Measurements from ENCODE around the gene TAP2. TPM values are rescaled to one million over a fixed set of nuclear protein-coding genes. Genes with fewer than 3 reads are reported as not detected.

The TAP2 gene
- total RNA-seq, 1 donor from 2014 or later: 81.8 TPM

DNA sequence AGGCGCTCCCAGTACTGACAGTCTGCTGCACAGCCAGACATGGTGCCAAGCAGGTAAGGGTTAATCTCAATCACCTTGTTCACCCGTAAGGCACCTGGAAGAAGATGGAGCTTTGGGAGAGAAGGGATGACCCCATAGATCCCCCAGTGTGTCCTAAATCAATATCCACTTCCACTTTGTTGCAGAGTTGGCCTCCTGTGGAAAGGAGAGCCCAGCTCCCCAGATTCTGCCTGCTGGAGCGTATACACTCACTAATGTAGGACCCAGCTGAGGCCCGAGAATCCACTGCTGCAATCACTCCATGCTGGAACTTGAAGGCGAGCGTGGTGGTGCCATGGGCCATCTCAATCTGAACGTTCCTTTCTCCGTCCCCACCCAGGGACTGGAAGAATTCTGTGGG is 4.2 kb upstream of the TAP2 start:
- no peak for ATAC-seq
- H3K36me3 ChIP-seq: peaks cover 53% of the 10 kb centered on the region
- H3K4me3 ChIP-seq: peak overlapping the region; percentile 92
- DNase-seq: no peak
- intact Hi-C loops (cut with DNase I): no loop called here
- no peaks in the 10 kb centered on the region for H3K9me3 ChIP-seq
- H3K27ac ChIP-seq: no peak overlapping the region
- TF ChIP-seq, protein P1, sequence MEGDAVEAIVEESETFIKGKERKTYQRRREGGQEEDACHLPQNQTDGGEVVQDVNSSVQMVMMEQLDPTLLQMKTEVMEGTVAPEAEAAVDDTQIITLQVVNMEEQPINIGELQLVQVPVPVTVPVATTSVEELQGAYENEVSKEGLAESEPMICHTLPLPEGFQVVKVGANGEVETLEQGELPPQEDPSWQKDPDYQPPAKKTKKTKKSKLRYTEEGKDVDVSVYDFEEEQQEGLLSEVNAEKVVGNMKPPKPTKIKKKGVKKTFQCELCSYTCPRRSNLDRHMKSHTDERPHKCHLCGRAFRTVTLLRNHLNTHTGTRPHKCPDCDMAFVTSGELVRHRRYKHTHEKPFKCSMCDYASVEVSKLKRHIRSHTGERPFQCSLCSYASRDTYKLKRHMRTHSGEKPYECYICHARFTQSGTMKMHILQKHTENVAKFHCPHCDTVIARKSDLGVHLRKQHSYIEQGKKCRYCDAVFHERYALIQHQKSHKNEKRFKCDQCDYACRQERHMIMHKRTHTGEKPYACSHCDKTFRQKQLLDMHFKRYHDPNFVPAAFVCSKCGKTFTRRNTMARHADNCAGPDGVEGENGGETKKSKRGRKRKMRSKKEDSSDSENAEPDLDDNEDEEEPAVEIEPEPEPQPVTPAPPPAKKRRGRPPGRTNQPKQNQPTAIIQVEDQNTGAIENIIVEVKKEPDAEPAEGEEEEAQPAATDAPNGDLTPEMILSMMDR (IDR thresholded peaks at IDR 0.05): no peak
- no peaks in the 10 kb centered on the region for H3K27me3 ChIP-seq (ENCODE audit: low read depth)
- H3K4me1 ChIP-seq: peaks cover 49% of the 10 kb centered on the region

DNA sequence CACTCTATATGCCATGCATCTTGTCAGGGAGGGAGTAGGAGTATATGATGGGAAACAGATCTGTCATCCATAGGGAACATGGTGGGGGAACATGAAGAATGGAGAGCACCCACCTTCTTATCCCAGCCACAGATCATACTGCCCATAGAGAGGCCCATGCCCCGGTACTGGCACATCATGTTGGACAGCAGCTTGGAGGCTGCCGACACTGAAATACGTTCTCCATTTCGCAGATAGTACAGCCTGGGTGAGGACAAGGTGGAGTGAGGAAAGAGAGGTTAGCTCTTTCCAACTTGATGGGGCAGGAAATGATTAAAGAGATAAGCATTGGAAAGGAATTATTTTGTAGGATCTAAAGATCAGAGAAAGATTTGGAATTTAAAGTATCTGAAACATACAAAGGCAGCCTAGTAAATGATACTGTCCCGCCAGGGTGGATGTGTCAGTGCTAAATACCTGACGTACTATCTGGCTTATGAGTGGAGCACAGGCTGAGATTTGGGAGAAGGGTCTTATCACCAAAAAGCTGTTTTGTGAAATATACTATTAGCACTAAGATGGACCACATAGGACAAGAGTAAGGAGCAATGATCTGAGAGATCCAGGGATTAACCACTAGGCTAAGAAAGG is 3.6 kb upstream of the TAP2 start:
- TF ChIP-seq, protein P1 (IDR thresholded peaks at IDR 0.05): no peak
- Histone ChIP-seq H3K9me3 (no peaks in the 10 kb centered on the region), H3K27me3 (ENCODE audit: low read depth) (no peaks in the 10 kb centered on the region), H3K36me3 (peaks cover 48% of the 10 kb centered on the region), H3K27ac (no peak overlapping the region), H3K4me3 (peak overlapping the region; percentile 92), H3K4me1 (peaks cover 55% of the 10 kb centered on the region)
- ATAC-seq (no peak), DNase-seq (no peak)
- intact Hi-C loops (cut with DNase I): no loop called here

DNA sequence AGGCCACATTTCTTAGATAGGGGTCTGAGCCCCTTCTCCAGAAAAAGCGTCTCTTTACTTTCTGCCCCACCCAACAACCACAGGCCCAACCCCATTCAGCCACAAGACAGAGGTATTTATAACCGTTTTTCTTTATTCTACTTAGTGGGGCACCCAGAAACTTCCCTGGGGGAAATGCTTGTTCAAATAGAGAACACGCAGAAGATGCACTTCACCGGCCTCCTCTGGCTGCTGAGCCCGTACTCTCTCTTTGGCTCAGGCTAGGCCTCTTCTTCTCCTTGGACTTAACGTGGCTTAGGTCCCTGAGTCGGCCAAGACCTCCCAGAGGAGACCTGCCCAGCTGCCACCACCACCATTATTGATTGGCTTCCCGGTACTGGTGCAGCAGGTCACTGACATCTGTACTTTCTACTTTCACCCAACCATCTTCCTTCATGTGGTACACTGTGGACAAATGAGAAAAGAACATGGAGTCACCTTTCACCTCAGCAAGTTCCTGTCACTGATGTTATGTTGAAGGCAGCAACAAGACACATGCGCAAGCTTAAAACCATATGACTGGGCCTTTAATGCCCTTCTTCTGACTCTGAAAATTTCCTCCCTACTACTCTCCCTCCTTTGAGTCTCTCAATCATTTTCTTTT is 2.2 kb upstream of the TAP2 start:
- no peak overlapping the region for H3K27ac ChIP-seq
- TF ChIP-seq, protein P1 (IDR thresholded peaks at IDR 0.05): no peak

DNA sequence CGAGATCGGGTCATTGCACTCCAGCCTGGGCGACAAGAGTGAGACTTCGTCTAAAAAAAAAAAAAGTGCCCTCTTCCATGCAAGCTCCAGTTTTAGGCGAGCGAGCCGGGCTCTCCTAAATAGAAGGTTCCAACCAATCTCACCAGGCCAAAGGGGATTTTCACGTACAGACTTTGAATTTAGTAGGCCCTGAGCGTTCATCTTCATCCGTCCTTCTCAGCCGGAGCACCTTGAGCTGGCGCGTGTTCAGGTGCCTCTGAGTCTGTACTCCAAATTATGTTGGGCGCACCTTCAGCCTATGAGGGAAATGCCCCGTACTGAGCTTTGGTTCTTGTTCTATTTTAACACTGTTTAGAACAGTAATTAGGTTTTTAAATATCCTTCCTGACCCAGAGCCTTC is 817 bp upstream of the TAP2 start:
- peaks cover 49% of the 10 kb centered on the region for H3K36me3 ChIP-seq
- H3K4me3 ChIP-seq: no peak overlapping the region
- no peaks in the 10 kb centered on the region for H3K9me3 ChIP-seq
- H3K27ac ChIP-seq: peak overlapping the region; percentile 93
- ATAC-seq (no peak), DNase-seq (no peak)
- TF ChIP-seq, protein P1 (IDR thresholded peaks at IDR 0.05): no peak
- peaks cover 42% of the 10 kb centered on the region for H3K4me1 ChIP-seq
- intact Hi-C loops (cut with DNase I): no loop called here
- H3K27me3 ChIP-seq (ENCODE audit: low read depth): no peaks in the 10 kb centered on the region

More for the DNA sequence above, 2.2 kb upstream of the TAP2 start:
- Histone ChIP-seq H3K4me1 (peaks cover 53% of the 10 kb centered on the region), H3K27me3 (ENCODE audit: low read depth) (no peaks in the 10 kb centered on the region), H3K36me3 (peaks cover 43% of the 10 kb centered on the region), H3K9me3 (no peaks in the 10 kb centered on the region), H3K4me3 (no peak overlapping the region)
- intact Hi-C loops (cut with DNase I): no loop called here
- ATAC-seq (no peak), DNase-seq (no peak)

DNA sequence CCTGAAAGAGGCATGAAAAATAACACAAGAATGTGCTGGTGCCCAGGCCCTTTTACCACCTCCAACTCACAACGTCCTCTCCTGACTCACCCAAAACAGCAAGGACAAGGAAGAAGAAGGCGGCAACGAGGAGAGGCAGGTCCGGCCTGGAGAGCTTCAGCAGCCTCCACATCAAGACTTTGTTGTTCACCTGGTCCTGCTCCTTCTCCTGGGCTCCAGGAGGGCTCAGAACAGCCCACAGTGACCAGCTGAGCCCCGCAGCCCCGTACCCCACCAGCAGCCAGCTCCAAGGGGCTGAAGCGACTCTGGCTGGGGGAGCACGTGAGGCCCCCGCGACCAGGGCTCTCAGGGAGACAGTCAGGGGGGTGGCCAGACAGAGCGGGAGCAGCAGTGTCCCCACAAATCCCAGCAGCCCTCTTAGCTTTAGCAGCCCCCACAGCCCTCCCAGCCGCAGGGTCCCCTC is 857 bp downstream of the TAP2 start:
- intact Hi-C loops (cut with DNase I): no loop called here
- Histone ChIP-seq H3K36me3 (peaks cover 55% of the 10 kb centered on the region), H3K9me3 (no peaks in the 10 kb centered on the region), H3K27me3 (ENCODE audit: low read depth) (no peaks in the 10 kb centered on the region), H3K4me1 (peaks cover 40% of the 10 kb centered on the region), H3K27ac (peak overlapping the region; percentile 93), H3K4me3 (peak overlapping the region; percentile 85)
- DNase-seq (no peak), ATAC-seq (peak; percentile 0 to 1)
- TF ChIP-seq, protein P1 (IDR thresholded peaks at IDR 0.05): no peak
